Stimulated activated CD4-positive, alpha-beta T cell treated with anti-CD3 and anti-CD28 coated beads, TNF-alpha, amount 100 ng/mL, for 4 hours (primary cell): ENCODE data around the gene COL23A1.
"Not testable (repeated sequence)": the region's sequence is repeated elsewhere in the genome, so short reads cannot be mapped to it uniquely, and the experiment has no call there.

Experiments used
- DNase-seq, 3 experiments: peaks; one replicate each; pipeline ENCODE4 v3.0.0-alpha.2; 2020; ENCODE audit warnings: low read depth in 3 of 3

COL23A1 gene

GRCh38 chr5:178242416-178242815 lies 347.8 kb downstream of the COL23A1 start:
- no peak for DNase-seq

GRCh38 chr5:178241688-178242231 lies 348.4 kb downstream of the COL23A1 start:
- no peak for DNase-seq

- no peak for DNase-seq
These were observed 348.9 kb downstream of the COL23A1 start for GRCh38 chr5:178241231-178241663.

- DNase-seq: no peak
These were observed 349.4 kb downstream of the COL23A1 start for GRCh38 chr5:178240766-178241165.

GRCh38 chr5:178240341-178240741 lies 349.9 kb downstream of the COL23A1 start:
- DNase-seq: no peak

- DNase-seq: not testable (repeated sequence)
These were observed 350.4 kb downstream of the COL23A1 start for GRCh38 chr5:178239626-178240301.

GRCh38 chr5:178238711-178239592 lies 351.2 kb downstream of the COL23A1 start:
- DNase-seq: no peak

GRCh38 chr5:178238313-178238635 lies 351.9 kb downstream of the COL23A1 start:
- DNase-seq: no peak

- DNase-seq: no peak
These were observed 352.5 kb downstream of the COL23A1 start for GRCh38 chr5:178237431-178238312.

GRCh38 chr5:178236679-178237078 lies 353.5 kb downstream of the COL23A1 start:
- DNase-seq: no peak

GRCh38 chr5:178236126-178236525 lies 354.1 kb downstream of the COL23A1 start:
- no peak for DNase-seq

GRCh38 chr5:178235588-178235974 lies 354.6 kb downstream of the COL23A1 start:
- no peak for DNase-seq

- DNase-seq: peak; percentile 50 to 63 (median 51)
These were observed 355.2 kb downstream of the COL23A1 start for GRCh38 chr5:178234750-178235587.

- no peak for DNase-seq
These were observed 356.0 kb downstream of the COL23A1 start for GRCh38 chr5:178234121-178234749.

GRCh38 chr5:178232920-178233429 lies 357.2 kb downstream of the COL23A1 start:
- no peak for DNase-seq

GRCh38 chr5:178232124-178232919 lies 357.9 kb downstream of the COL23A1 start, which contains the start of gene PHYKPL:
PHYKPL (minus strand) TSS chr5:178232802; CDS start chr5:178232550, 252 bp downstream.
- peak; percentile 44 to 67 (median 51) for DNase-seq

- DNase-seq: no peak
These were observed 358.6 kb downstream of the COL23A1 start for GRCh38 chr5:178231539-178232123.

GRCh38 chr5:178230879-178231538 lies 359.2 kb downstream of the COL23A1 start:
- no peak for DNase-seq
